Ammon's horn (tissue), 1 donor: ENCODE measurements around the gene CGREF1.
"Not testable (repeated sequence)": the region's sequence is repeated elsewhere in the genome, so short reads cannot be mapped to it uniquely, and the experiment has no call there.

Source experiments
- DNase-seq: peaks from one replicate; pipeline ENCODE4 v3.0.0-alpha.2; 2016; ENCODE audit warnings: low spot score

Gene CGREF1

GRCh38 chr2:27137322-27137935 is 18.5 kb upstream of the CGREF1 start:
- DNase-seq, result no peak

- no peak for DNase-seq
Observed at GRCh38 chr2:27136751-27137150, 17.8 kb upstream of the CGREF1 start.

GRCh38 chr2:27135478-27135955 is 16.6 kb upstream of the CGREF1 start:
- no peak for DNase-seq

GRCh38 chr2:27134781-27135477 is 16.0 kb upstream of the CGREF1 start:
- DNase-seq, result peak; percentile 93

GRCh38 chr2:27133905-27134780 is 15.2 kb upstream of the CGREF1 start, which contains the start of gene PREB:
PREB (minus strand) TSS chr2:27134636; CDS start chr2:27134421, 215 bp downstream.
- DNase-seq, result no peak

GRCh38 chr2:27133195-27133875 is 14.4 kb upstream of the CGREF1 start:
- DNase-seq, result no peak

GRCh38 chr2:27131429-27131828 is 12.5 kb upstream of the CGREF1 start:
- DNase-seq, result no peak

GRCh38 chr2:27130396-27130795 is 11.5 kb upstream of the CGREF1 start:
- no peak for DNase-seq

- DNase-seq, result no peak
Observed at GRCh38 chr2:27128668-27129571, 10.0 kb upstream of the CGREF1 start.

- DNase-seq, result no peak
Observed at GRCh38 chr2:27127883-27128667, 9.1 kb upstream of the CGREF1 start.

- DNase-seq, result no peak
Observed at GRCh38 chr2:27126252-27126710, 7.4 kb upstream of the CGREF1 start.

GRCh38 chr2:27125104-27125503 is 6.2 kb upstream of the CGREF1 start:
- no peak for DNase-seq

- peak; percentile 78 for DNase-seq
Observed at GRCh38 chr2:27123302-27124150, 4.6 kb upstream of the CGREF1 start, which contains the start of gene ABHD1. ABHD1 (plus strand) TSS chr2:27123815; CDS start chr2:27123949, 134 bp downstream.

GRCh38 chr2:27122791-27123190 is 3.9 kb upstream of the CGREF1 start:
- DNase-seq, result no peak

- DNase-seq, result no peak
Observed at GRCh38 chr2:27121906-27122305, 3.0 kb upstream of the CGREF1 start.

- not testable (repeated sequence) for DNase-seq
Observed at GRCh38 chr2:27119330-27119670, 372 bp upstream of the CGREF1 start.

- no peak for DNase-seq
Observed at GRCh38 chr2:27117995-27118524, 868 bp downstream of the CGREF1 start.

GRCh38 chr2:27115519-27115918 is 3.4 kb downstream of the CGREF1 start:
- DNase-seq, result no peak
